GM12878 (cell line): ENCODE data around the gene MYO1D. TPM values are rescaled to one million over a fixed set of nuclear protein-coding genes. Genes with fewer than 3 reads are reported as not detected.

Experiments
- ATAC-seq: fragments of 200-7000 bp; cut with Tn5 transposase; 3 replicates; pipeline ENCODE4 v1.9.1; 2020; ENCODE audit warnings: mild to moderate bottlenecking, moderate library complexity
- BruUV-seq: library from RNA; stranded (reverse); fragments of 400-500 nt; replicated peaks from 2 replicates; lab custom pipeline; 2021; lab: Mats Ljungman, UMichigan
- CTCF ChIA-PET: fragments of 300-600 bp; sonication (Branson Sonifier 250); formaldehyde crosslinking; extraction: SDS; loops from one replicate; lab custom pipeline; 2021; ENCODE audit warnings: inconsistent platforms; lab: Yijun Ruan, JAX
- POLR2A ChIA-PET: fragments of 350-600 bp; formaldehyde crosslinking; extraction: SDS; loops from one replicate; lab custom pipeline; 2021; ENCODE audit warnings: inconsistent platforms; lab: Charles Lee
- RAD21 ChIA-PET: fragments of 300-600 bp; sonication (Branson Sonifier 250); formaldehyde crosslinking; loops from one replicate; lab custom pipeline; 2023; ENCODE audit warnings: antibody characterized with exemption; ENCODE audit not compliant: unreplicated experiment; lab: Charles Lee
- SMC1A ChIA-PET: fragments of 300-600 bp; sonication (Branson Sonifier 250); formaldehyde crosslinking; loops from one replicate; lab custom pipeline; 2023; ENCODE audit not compliant: unreplicated experiment, uncharacterized antibody; lab: Charles Lee
- DNase-seq: peaks from one replicate; pipeline ENCODE4 v3.0.0-alpha.2; 2011; ENCODE audit warnings: low read depth, low spot score
- FAIRE-seq: peaks from 3 replicates; lab custom pipeline; 2011; peaks lifted over from hg19 to GRCh38; lab: Jason Lieb, UNC
- H2AFZ ChIP-seq: 2 replicates; pipeline ENCODE4 v1.6.0; 2011; ENCODE audit warnings: low read depth, low read length, control low read depth; ENCODE audit not compliant: control insufficient read depth
- H3K27ac ChIP-seq: 2 replicates; pipeline ENCODE4 v1.5.1; 2011; ENCODE audit warnings: control low read depth; ENCODE audit not compliant: control insufficient read depth, insufficient read depth
- H3K27me3 ChIP-seq, 2 experiments: replicated peaks in 1 of 2; 2 replicates each; pipeline versions ENCODE4 v1.6.0 to v1.6.1; 2011; ENCODE audit warnings: low read length in 1 of 2; ENCODE audit not compliant: control insufficient read depth in 2 of 2, insufficient read depth in 2 of 2
- H3K36me3 ChIP-seq, 2 experiments: 2 replicates each; pipeline ENCODE4 v1.5.1; 2011; ENCODE audit warnings: low read length in 1 of 2; ENCODE audit not compliant: control insufficient read depth in 2 of 2, insufficient read depth in 2 of 2
- H3K4me1 ChIP-seq: 2 replicates; pipeline ENCODE4 v1.6.1; 2011; ENCODE audit warnings: mild to moderate bottlenecking, low read length, moderate library complexity, mixed read lengths; ENCODE audit not compliant: control insufficient read depth, insufficient read depth
- H3K4me2 ChIP-seq: 2 replicates; pipeline ENCODE4 v1.6.0; 2011; ENCODE audit warnings: control low read depth; ENCODE audit not compliant: control insufficient read depth, insufficient read depth
- H3K4me3 ChIP-seq: fragments of 200-600 bp; sonication (generic); 2 replicates; pipeline ENCODE4 v1.5.1; 2016
- H3K79me2 ChIP-seq: 2 replicates; pipeline ENCODE4 v1.6.0; 2011; ENCODE audit warnings: low read length; ENCODE audit not compliant: control insufficient read depth, insufficient read depth
- H3K9ac ChIP-seq: 2 replicates; pipeline ENCODE4 v1.8.0; 2011; ENCODE audit warnings: low read length, control low read depth, mixed read lengths; ENCODE audit not compliant: control insufficient read depth, insufficient read depth
- H3K9me3 ChIP-seq: replicated peaks from 3 replicates; pipeline ENCODE4 v1.5.1; 2011; ENCODE audit warnings: mild to moderate bottlenecking, low read length; ENCODE audit not compliant: control insufficient read depth, insufficient read depth
- H4K20me1 ChIP-seq: 2 replicates; pipeline ENCODE4 v1.6.0; 2011; ENCODE audit not compliant: control insufficient read depth, insufficient read depth
- ASH2L ChIP-seq: fragments of 300-600, 200-600 bp; sonication (generic); IDR thresholded peaks from 2 replicates; pipeline ENCODE4 v1.6.1; 2017; ENCODE audit warnings: low read depth, mild to moderate bottlenecking, borderline replicate concordance
- BCL3 ChIP-seq: IDR thresholded peaks from 2 replicates; pipeline ENCODE4 v1.6.1; 2011; ENCODE audit warnings: borderline replicate concordance, low read depth, mild to moderate bottlenecking, moderate library complexity, low read length; ENCODE audit not compliant: insufficient read depth, poor library complexity, severe bottlenecking
- BHLHE40 ChIP-seq, 2 experiments: fragments of 450-650 bp in 1 of 2; IDR thresholded peaks; 2 replicates each; pipeline ENCODE4 v1.6.1; 2011 to 2017; ENCODE audit warnings: low read depth in 2 of 2, borderline replicate concordance in 1 of 2, improper control_type of control experiment in 1 of 2, low read length in 1 of 2, mild to moderate bottlenecking in 1 of 2
- HCFC1 ChIP-seq: fragments of 150-350 bp; IDR thresholded peaks from 2 replicates; pipeline ENCODE4 v1.6.1; 2014; ENCODE audit warnings: low read length
- KAT2A ChIP-seq: conservative IDR thresholded peaks from 2 replicates; pipeline ENCODE4 v1.6.1; 2011; ENCODE audit warnings: low read depth, low read length; ENCODE audit not compliant: control insufficient read depth
- MYC ChIP-seq: IDR thresholded peaks from 2 replicates; pipeline ENCODE4 v1.6.1; 2011; ENCODE audit warnings: mild to moderate bottlenecking, low read length, moderate library complexity, inconsistent platforms; ENCODE audit not compliant: insufficient read depth, insufficient replicate concordance, insufficient read length, severe bottlenecking
- NFXL1 ChIP-seq: fragments of 450-650 bp; IDR thresholded peaks from 2 replicates; pipeline ENCODE4 v1.6.1; 2017; ENCODE audit warnings: antibody characterized with exemption, mild to moderate bottlenecking, borderline replicate concordance
- NR2C2 ChIP-seq: IDR thresholded peaks from 2 replicates; pipeline ENCODE4 v1.6.1; 2011; ENCODE audit warnings: borderline replicate concordance, low read depth; ENCODE audit not compliant: control insufficient read depth, insufficient read length
- RAD21 ChIP-seq: IDR thresholded peaks from 2 replicates; pipeline ENCODE4 v1.6.1; 2011; ENCODE audit warnings: mild to moderate bottlenecking, low read depth, low read length, moderate library complexity; ENCODE audit not compliant: insufficient read depth
- RCOR1 ChIP-seq: conservative IDR thresholded peaks from 2 replicates; pipeline ENCODE4 v1.6.1; 2012; ENCODE audit warnings: low read depth, low read length, improper control_type of control experiment
- SPI1 ChIP-seq: IDR thresholded peaks from 2 replicates; pipeline ENCODE4 v1.6.1; 2011; ENCODE audit warnings: low read depth, mild to moderate bottlenecking, low read length, moderate library complexity, borderline replicate concordance; ENCODE audit not compliant: insufficient read depth
- TAF1 ChIP-seq: IDR thresholded peaks from 2 replicates; pipeline ENCODE4 v1.6.1; 2011; ENCODE audit warnings: mild to moderate bottlenecking, low read depth, low read length, borderline replicate concordance
- TCF12 ChIP-seq: IDR thresholded peaks from 2 replicates; pipeline ENCODE4 v1.6.1; 2011; ENCODE audit warnings: low read depth, mild to moderate bottlenecking, low read length
- TCF7 ChIP-seq: IDR thresholded peaks from 2 replicates; pipeline ENCODE4 v1.6.1; 2014; ENCODE audit warnings: antibody characterized with exemption, borderline replicate concordance
- ZNF622 ChIP-seq: fragments of 450-650 bp; IDR thresholded peaks from 2 replicates; pipeline ENCODE4 v1.6.1; 2017; ENCODE audit warnings: mild to moderate bottlenecking, inconsistent platforms
- WGBS: methylation state at CpG from one replicate; pipeline ENCODE4 v1.1.6; 2016; ENCODE audit warnings: low lambda C conversion rate; ENCODE audit not compliant: insufficient replicate concordance, insufficient coverage; ENCODE audit errors: missing lambda C conversion rate; 5-methylcytosine and 5-hydroxymethylcytosine counted together
- in situ Hi-C: fragments of 300-500 bp; cut with MboI; formaldehyde crosslinking; loops from 9 replicates; pipeline ENCODE4 v1.14.3; 2018; ENCODE audit warnings: mixed read lengths
- intact Hi-C: fragments of 100-400 bp; cut with micrococcal nuclease; formaldehyde crosslinking; loops from one replicate; pipeline ENCODE4 v1.14.2; 2022; ENCODE audit not compliant: unreplicated experiment
- polyA plus RNA-seq, 11 experiments: library from polyadenylated mRNA; depleted of rRNA in 4 of 11; unstranded in 6 of 11; stranded (reverse) in 5 of 11; fragments of >200 nt; fragmentation: Nextera tagmentation in 4 of 11; fragmentation: Illumina TruSeq in 1 of 11; extraction: Ambion mirVana in 4 of 11; extraction: Trizol in 1 of 11; gene quantifications; 1 replicate in 1 of 11; 2 replicates in 10 of 11; pipeline versions ENCODE4 v1.2.1 to v1.2.3, GENCODE V29; 2011 to 2016; ENCODE audit warnings: inconsistent platforms in 2 of 11, missing spikeins in 2 of 11, low read depth in 1 of 11
- total RNA-seq, 4 experiments: library from RNA; depleted of rRNA in 3 of 4; stranded (reverse); fragments of >200 nt in 3 of 4; fragmentation: Illumina TruSeq in 1 of 4; extraction: Trizol in 1 of 4; gene quantifications; 2 replicates each; pipeline versions ENCODE4 v1.2.1 to v1.2.3, GENCODE V29; 2013 to 2021

The MYO1D gene
- total and polyA plus RNA-seq, 10 of the 15 experiments (the other 5 are each of a cell fraction or from before 2014, with no cell fraction given) = 1.8 to 37.7 (median 25.4) TPM

GRCh38 chr17:32723310-32723955 lies 153.5 kb downstream of the MYO1D start:
- H3K4me1 ChIP-seq = no peaks in the 10 kb centered on the region
- H3K36me3 ChIP-seq = no peaks in the 10 kb centered on the region; a peak in 1 of 4 replicates
- ChIA-PET SMC1A (interaction anchor here (0.7 to 0.8 kb wide), 2 partner anchors 21 to 26 kb away, joined by 3 read pairs; no protein-coding TSS in a partner anchor), CTCF (interaction anchor here (0.7 kb wide), 1 partner anchor 186 kb away, joined by 4 read pairs; no protein-coding TSS in a partner anchor), RAD21 (no interaction called here), POLR2A (no interaction called here)
- TF ChIP-seq HCFC1 = no peak
- no peak for TF ChIP-seq BHLHE40 (IDR thresholded peaks at IDR 0.05; ENCODE audit: borderline replicate concordance in 1 of 2, low read depth in 2 of 2, low read length in 1 of 2)
- H2AFZ ChIP-seq = no peak overlapping the region
- intact Hi-C loops (no loop called here), in situ Hi-C loops (no loop called here)
- no peaks in the 10 kb centered on the region for H3K27me3 ChIP-seq
- peaks cover 8% of the 10 kb centered on the region for H3K9me3 ChIP-seq
- FAIRE-seq (no peak), ATAC-seq (no peak), DNase-seq (no peak)
- H3K79me2 ChIP-seq = no peaks in the 10 kb centered on the region
- H4K20me1 ChIP-seq = no peaks in the 10 kb centered on the region
- H3K9ac ChIP-seq = no peak overlapping the region
- no peak overlapping the region for H3K27ac ChIP-seq
- H3K4me3 ChIP-seq = no peak overlapping the region
- 61% methylated on average over 5 of the region's 5 CpGs for WGBS
- no TSS peak for BruUV-seq
- H3K4me2 ChIP-seq = no peak overlapping the region

GRCh38 chr17:32722733-32723132 lies 154.2 kb downstream of the MYO1D start:
- H3K4me2 ChIP-seq = no peak overlapping the region
- no TSS peak for BruUV-seq
- H3K9ac ChIP-seq = no peak overlapping the region
- H3K4me1 ChIP-seq = no peaks in the 10 kb centered on the region
- no peak overlapping the region for H3K27ac ChIP-seq
- peaks cover 8% of the 10 kb centered on the region for H3K9me3 ChIP-seq
- RAD21 ChIA-PET = no interaction called here
- CTCF ChIA-PET = interaction anchor here (0.7 kb wide), 1 partner anchor 187 kb away, joined by 4 read pairs; no protein-coding TSS in a partner anchor
- intact Hi-C loops = no loop called here
- no peaks in the 10 kb centered on the region; a peak in 1 of 4 replicates for H3K36me3 ChIP-seq
- H3K27me3 ChIP-seq = no peaks in the 10 kb centered on the region
- H3K79me2 ChIP-seq = no peaks in the 10 kb centered on the region
- in situ Hi-C loops = no loop called here
- POLR2A ChIA-PET = no interaction called here
- no peak overlapping the region for H2AFZ ChIP-seq
- no peaks in the 10 kb centered on the region for H4K20me1 ChIP-seq
- WGBS = 97% methylated on average over 6 of the region's 6 CpGs
- no peak for FAIRE-seq
- ATAC-seq = no peak
- H3K4me3 ChIP-seq = no peak overlapping the region
- SMC1A ChIA-PET = interaction anchor here (0.7 kb wide), 1 partner anchor 25 kb away, joined by 3 read pairs; no protein-coding TSS in a partner anchor
- DNase-seq = no peak
- TF ChIP-seq MYC = no peak
- no peak for TF ChIP-seq NFXL1
- TF ChIP-seq SPI1 = no peak
- TF ChIP-seq ASH2L = no peak
- no peak for TF ChIP-seq BCL3
- TF ChIP-seq TAF1 = no peak
- no peak for TF ChIP-seq TCF7
- no peak for TF ChIP-seq KAT2A
- no peak for TF ChIP-seq TCF12
- TF ChIP-seq ZNF622 = no peak
- TF ChIP-seq RCOR1 = no peak
- TF ChIP-seq NR2C2 = no peak
- TF ChIP-seq RAD21 = no peak
